GM21367 (cell line): ENCODE results near the gene UGT3A1.
"Not testable (repeated sequence)": the region's sequence is repeated elsewhere in the genome, so short reads cannot be mapped to it uniquely, and the experiment has no call there.

Experiments
- ATAC-seq: cut with Tn5 transposase; IDR thresholded peaks from one replicate; pipeline ENCODE4 v1.9.1; 2021; ENCODE audit not compliant: unreplicated experiment

Gene UGT3A1

GRCh38 chr5:35990941-35991611 is at the start of gene UGT3A1:
UGT3A1 (minus strand) TSS chr5:35991390; CDS start chr5:35991240, 150 bp downstream.
- no peak for ATAC-seq

- ATAC-seq: no peak
These were observed 44.5 kb upstream of the UGT3A1 start for GRCh38 chr5:36035696-36036095.

DNA sequence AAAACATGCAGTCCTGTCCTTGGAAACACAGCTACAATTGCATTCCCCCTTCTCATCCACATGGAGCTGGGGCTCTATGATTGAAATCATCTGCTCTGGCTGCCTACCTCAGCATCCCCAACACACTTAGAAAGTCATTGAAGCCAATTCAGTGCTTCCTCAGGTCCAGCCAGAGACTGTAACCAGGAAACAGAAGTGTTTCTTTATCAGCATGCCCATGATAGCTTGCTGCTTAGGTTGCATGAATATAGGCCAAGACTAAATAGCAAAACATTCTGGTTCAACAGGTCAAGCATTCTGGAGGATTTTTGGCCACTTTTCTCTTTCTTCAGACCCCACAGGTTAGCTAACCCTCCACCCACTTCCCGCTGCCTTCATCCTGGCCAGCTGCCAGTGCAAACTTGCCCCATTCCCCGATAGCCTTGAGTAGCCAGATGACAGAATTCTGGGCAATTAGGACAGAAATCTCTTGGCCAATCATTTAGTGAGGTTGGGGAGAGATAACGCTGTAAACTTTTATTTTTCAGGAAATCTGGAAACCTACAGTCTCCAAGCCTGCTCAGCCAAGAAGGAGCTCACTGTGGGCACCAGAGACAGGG is 43.4 kb upstream of the UGT3A1 start:
- not testable (repeated sequence) for ATAC-seq

DNA sequence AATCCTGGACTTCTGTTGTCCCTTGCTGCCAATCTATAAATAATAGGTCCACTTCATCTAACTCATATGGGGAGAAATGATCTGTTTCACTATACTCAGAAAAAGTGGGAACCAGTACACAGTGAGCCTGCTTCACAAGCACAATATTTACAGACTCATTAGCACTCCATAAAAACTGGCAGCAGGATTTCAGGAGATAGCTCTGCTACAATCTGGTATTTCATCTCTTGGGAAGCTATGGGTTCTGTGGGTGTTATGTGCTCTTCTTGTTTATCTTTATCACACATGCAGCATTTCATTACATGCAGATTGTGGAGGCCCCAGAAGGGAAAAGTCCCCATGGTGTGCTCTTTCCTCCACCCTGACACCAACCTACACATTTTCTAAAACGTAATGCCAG is 42.3 kb upstream of the UGT3A1 start:
- ATAC-seq: no peak

DNA sequence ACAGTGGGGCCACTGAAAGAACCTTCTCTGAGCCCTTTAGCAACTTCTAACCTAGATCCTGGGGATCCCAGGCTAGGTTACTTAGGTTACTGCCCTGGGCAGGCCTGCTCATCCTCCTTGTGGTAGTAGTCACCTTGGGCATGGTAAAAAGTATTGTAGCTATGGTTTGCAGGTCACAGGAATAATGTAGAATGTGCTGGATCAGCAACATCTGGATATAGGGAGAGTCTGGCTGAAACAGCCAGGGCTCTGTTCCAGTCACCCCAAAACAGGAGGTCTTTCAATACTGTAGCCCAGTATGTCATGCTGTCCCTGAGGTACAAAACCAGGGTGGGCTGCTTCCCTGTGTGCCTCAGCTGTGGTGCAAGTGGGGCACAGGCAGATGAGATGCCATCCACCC is 41.9 kb upstream of the UGT3A1 start:
- no peak for ATAC-seq

DNA sequence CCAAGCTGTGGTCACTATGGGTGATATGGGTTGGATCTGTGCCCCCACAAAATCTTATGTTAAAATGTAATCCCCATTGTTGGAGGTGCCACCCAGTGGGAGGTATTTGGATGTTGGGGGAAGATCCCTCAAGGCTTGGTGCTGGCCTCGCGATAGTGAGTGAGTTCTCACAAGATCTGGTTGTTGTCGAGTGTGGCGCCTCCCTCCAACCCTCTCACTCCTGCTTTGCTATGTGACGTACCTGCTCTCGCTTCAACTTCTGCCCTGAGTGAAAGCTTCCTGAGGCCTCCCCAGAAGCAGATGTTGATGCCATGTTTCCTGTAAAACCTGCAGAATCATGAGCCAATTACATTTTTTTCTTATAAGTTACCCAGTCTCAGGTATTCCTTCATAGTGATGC is 40.0 kb upstream of the UGT3A1 start:
- no peak for ATAC-seq

GRCh38 chr5:36029914-36030313 is 38.7 kb upstream of the UGT3A1 start:
- no peak for ATAC-seq

- ATAC-seq: no peak
These were observed 37.8 kb upstream of the UGT3A1 start for GRCh38 chr5:36028816-36029465.

DNA sequence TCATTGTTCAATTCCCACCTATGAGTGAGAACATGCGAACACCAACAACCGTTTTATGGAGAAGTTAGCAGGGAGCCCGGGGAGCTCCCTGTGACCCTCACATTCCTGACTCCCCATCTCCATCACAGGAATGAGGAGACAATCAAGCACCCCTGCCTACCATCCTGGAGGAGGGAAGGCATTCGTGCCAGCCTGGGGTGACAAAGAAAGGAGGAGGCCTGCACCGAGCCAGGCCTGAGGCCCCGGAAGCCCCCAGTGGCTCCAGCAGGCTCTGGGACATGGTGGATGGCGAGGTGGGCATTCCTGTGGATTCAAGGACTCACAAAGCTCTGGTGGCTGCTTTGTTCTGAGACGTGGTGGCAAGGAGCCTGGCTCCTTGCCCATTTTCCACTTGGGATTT is 36.5 kb upstream of the UGT3A1 start:
- ATAC-seq: no peak

DNA sequence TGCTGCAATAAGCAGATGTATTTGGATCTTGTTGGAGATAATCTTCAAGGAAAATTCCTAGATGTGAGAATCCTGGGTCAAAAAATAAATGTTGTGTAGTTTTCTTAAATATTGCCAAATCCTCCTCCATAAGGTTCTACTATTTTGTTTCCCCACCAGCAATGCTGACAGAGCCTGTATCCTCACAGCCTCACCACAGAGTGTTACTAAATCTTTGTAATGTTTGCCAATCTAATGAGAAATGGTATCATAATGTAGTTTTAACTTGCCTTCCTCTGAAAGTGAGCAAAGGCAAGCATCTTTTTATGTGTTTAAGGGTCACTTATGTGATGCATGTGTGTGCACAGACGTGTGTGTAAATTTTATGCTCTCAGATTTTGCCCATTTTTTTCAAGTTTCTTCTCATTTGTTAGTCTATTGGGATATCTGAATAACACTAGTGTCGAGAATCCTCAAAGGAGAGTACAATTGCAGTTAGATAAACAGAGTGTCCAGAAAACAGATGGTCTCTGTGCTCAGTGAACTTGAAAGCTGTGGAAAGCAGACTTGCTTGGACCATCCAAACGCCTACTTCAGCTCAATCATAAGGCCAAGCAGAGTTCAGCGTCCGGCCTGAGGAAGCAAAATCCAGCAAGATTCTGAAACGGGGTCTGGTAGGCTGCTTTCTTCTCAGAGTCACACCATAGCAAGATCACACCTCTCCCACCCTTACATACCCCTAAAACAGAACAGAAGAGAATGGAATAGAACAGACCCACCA is 35.7 kb upstream of the UGT3A1 start:
- ATAC-seq: no peak

DNA sequence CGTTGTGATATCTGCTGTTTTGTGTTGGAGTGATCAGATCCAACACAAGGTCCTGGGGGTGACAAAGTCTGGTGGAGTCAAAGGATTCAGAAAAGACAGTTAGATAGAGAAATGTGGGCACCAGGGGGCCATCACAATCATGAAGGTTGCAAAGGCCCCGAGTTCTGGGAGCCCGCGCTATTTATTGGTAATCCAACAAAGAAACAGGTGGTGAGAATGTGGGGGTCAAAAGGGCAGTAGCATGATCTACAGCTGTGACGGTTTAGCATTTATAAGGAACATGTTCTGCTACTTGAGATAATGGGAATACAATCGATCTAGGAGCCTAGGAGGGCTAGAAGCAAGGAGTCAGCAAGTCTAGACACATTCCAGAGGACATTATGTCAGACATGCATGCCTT is 31.1 kb upstream of the UGT3A1 start:
- not testable (repeated sequence) for ATAC-seq

GRCh38 chr5:36019584-36019983 is 28.4 kb upstream of the UGT3A1 start:
- ATAC-seq: not testable (repeated sequence)

- no peak for ATAC-seq
These were observed 26.4 kb upstream of the UGT3A1 start for GRCh38 chr5:36017622-36018021.

GRCh38 chr5:36017004-36017403 is 25.8 kb upstream of the UGT3A1 start:
- ATAC-seq: no peak

DNA sequence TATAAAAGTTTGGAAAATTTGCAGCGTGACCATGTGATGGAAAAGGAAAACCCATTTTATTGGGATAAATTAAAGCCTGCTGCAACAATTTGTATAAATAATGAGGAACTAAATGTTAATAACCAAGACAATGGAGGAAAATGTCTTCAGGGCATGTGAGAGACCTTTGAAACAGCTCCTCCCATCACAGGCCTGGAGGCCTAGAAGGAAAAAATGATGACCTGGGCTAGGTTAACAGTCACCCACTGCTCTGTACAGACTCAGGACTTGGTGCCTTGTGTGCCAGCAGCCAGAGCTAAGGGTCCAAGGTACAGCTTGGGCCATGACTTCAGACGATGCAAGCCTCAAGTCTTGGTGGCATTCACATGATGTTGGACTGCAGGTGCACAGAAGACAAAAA is 22.0 kb upstream of the UGT3A1 start:
- ATAC-seq: no peak

- ATAC-seq: no peak
These were observed 18.5 kb upstream of the UGT3A1 start for GRCh38 chr5:36009698-36010097.

DNA sequence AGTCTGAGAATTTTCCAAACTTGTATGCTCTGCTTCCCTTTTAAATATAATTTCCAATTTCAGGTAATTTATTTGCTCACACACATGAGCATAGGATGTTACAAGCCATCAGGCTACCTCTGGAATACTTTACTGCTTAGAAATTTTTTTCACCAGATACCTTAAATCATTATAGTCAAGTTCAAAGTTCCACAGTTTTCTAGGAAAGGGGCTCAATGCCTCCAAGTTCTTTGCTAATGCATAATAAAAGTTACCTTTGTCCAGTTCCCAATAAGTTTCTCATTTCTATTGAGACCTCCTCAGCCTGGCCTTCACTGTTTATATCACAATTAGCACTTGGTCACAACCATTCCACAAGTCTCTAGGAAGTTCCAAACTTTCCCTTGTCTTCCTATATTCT is 16.2 kb upstream of the UGT3A1 start:
- no peak for ATAC-seq

DNA sequence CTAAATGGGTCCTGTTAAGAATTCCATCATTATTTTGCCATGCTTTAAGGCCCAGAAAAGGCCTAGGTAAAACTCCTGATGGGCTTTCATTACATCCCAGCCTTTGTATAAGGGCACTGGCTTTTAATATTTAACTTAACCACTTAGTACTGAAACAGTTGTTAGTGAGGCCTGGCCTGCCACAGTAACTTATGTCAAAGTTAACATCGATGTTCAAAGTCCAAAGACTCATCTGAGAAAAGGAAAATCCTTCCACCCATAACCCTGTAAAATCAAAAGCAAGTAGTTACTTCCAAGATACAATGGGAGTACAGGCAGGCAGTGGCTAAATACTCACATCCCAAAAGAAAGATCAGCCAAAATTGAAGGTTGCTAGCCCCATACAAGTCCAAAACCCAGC is 15.0 kb upstream of the UGT3A1 start:
- ATAC-seq: no peak

DNA sequence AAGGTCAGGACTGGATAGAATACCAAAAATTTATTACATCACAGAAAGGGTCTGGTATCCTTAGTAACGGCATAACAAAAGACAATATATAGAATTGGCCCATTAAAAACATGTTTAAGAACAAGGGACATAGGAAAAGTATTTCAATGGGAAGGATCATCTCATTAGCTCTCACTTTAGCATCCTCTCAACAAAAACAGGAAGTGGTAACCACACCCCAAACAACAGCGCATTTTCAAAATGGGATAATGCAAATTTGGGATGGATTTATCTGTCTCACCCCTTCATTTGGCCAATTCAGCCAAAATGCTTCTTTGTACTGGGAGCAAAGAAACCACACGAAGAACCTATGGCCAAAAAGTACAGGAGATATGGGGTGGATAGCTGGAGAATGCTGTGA is 9.8 kb upstream of the UGT3A1 start:
- no peak for ATAC-seq

- ATAC-seq: no peak
These were observed 8.4 kb upstream of the UGT3A1 start for GRCh38 chr5:35999547-35999946.

DNA sequence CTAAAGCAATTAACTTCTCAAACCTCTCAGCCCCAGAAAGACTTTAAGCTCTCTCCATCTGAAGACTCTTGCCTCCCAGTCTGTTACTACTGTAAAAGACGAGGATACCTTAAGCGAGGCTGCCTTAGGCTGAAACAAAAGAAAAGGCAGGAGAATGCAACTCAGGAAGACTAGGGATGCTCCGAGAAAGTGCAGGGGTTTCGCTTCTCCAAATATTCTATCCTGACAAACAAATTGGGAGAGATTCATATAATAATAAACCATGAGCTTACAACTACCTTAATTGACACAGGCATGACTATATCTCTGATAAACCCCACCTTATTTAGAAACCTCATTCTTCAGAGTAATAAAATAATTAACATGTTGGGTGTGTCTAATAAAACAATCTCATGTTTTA is 4.9 kb upstream of the UGT3A1 start:
- no peak for ATAC-seq

DNA sequence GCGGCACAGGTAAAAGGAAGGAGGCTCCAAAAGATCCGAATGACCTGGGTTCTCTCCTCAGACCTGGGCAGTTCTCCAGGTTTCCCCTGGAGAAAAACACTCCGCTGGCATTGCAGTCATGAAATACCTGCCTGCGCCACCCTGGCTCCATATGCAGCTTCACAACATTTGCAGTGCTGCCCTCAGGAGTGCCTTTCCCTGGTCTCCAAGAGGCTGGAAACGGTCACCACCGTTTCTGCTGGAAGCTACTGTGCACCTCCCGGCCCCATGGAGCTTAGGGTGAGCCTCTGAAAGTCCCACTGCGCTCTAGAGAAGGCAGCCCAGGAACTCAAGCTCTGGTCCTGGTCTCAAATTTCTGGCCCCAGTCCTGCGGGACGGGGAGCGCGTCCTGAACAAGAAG is 670 bp downstream of the UGT3A1 start:
- ATAC-seq: no peak
